Heart left ventricle (tissue), 13 donors: Measurements from ENCODE around the gene HS3ST6.

ENCODE experiments used
- POLR2A ChIP-seq, 2 donors: fragments of 450-650 bp; IDR thresholded peaks; one replicate each; pipeline ENCODE4 v1.6.1; 2017; ENCODE audit warnings: antibody characterized with exemption in 2 of 2, mild to moderate bottlenecking in 2 of 2, moderate library complexity in 2 of 2
- TF ChIP-seq, protein P1 (sequence below), 12 donors: fragments of 200-600 bp; sonication (generic) in 4 of 12; IDR thresholded peaks; one replicate each; pipeline versions ENCODE4 v1.5.0 to v1.8.0; 2018 to 2022; ENCODE audit warnings: antibody characterized with exemption in 12 of 12, mild to moderate bottlenecking in 5 of 12
- donor health status: ischemic (EF 13 %, LVEDD 7.1; RV severe dilation, severe dysfunction).
- donor health status: DM: no; HTN: yes; CAD: no.
- donor health status: DM: no; HTN: no; CAD: no.
- donor health status: ischemic (EF 25% LVEDD 6.9; RV normal size, moderate dysfunction).
- donor health status: ischemic (EF 25% LVEDD 5.7; RV mildly dilated, moderate dysfunction).
- donor health status: ischemic (EF 35%, LVEDD 5.7; RV mildly dilated, moderate dysfunction).
- donor health status: nonischemic (EF 11% LVEDD 7.7; RV severe dilation, severe dysfunction).
- donor health status: DM: yes; HTN: yes; CAD: no.
- donor health status: PGD.
- donor health status: ischemic (EF 29% LVEDD 5.4; RV normal size, mild dysfunction).
- donor health status: nonischemic (EF 23%, LVEDD 6.1; RV moderate dilation, normal function).

DNA sequence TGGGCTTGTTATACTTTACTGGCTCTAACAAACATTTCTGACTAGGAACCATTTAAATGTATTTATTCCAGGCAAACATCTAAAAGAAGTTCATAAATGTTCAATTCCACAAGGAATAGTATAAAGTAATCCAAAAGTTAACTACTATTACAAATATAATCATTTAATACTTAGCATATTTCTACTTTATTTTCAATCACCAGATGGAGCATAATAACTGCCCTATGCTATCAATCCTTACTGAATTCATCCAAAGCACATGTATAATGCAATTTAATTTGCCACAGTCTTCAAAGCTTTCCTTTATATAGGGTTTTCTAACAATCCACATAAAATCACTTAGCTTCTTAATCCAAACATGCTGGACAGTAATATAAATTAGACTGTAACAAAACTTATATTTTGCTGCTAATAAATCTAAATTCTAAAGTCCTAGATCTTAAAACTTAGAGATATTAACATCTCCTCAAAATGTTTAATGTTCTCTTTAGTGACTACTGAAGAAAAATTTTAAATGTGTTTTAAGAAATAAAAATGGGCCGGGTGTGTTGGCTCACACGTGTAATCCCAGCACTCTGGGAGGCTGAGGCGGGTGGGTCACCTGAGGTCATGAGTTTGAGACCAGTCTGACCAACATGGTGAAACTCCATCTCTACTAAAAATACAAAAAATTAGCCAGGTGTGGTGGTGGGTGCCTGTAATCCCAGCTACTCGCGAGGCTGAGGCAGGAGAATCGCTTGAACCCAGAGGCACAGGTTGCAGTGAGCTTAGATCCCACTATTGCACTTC lies 52.1 kb downstream of the HS3ST6 start:
- no peak for TF ChIP-seq POLR2A (IDR thresholded peaks at IDR 0.05)
- TF ChIP-seq, protein P1, sequence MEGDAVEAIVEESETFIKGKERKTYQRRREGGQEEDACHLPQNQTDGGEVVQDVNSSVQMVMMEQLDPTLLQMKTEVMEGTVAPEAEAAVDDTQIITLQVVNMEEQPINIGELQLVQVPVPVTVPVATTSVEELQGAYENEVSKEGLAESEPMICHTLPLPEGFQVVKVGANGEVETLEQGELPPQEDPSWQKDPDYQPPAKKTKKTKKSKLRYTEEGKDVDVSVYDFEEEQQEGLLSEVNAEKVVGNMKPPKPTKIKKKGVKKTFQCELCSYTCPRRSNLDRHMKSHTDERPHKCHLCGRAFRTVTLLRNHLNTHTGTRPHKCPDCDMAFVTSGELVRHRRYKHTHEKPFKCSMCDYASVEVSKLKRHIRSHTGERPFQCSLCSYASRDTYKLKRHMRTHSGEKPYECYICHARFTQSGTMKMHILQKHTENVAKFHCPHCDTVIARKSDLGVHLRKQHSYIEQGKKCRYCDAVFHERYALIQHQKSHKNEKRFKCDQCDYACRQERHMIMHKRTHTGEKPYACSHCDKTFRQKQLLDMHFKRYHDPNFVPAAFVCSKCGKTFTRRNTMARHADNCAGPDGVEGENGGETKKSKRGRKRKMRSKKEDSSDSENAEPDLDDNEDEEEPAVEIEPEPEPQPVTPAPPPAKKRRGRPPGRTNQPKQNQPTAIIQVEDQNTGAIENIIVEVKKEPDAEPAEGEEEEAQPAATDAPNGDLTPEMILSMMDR (IDR thresholded peaks at IDR 0.05), result no peak
